BLaER1 treated with 17β-estradiol and CSF1 and Interleukin-3, amounts not matched to agents 10 nM and 100 nM (cell line): ENCODE results near the gene CHRNB1.

ENCODE experiments used
- H3K27ac ChIP-seq, 11 experiments: shearing (Covaris generic); formaldehyde crosslinking; 2 replicates each; pipeline ENCODE4 v1.8.1; 2022
- H3K27me3 ChIP-seq, 11 experiments: shearing (Covaris generic); formaldehyde crosslinking; 2 replicates each; pipeline ENCODE4 v1.8.1; 2022
- H3K36me3 ChIP-seq, 11 experiments: shearing (Covaris generic); formaldehyde crosslinking; 2 replicates each; pipeline ENCODE4 v1.8.1; 2022
- H3K4me1 ChIP-seq, 10 experiments: shearing (Covaris generic); formaldehyde crosslinking; 2 replicates each; pipeline ENCODE4 v1.8.1; 2022
- H3K4me2 ChIP-seq, 11 experiments: shearing (Covaris generic); formaldehyde crosslinking; 2 replicates each; pipeline ENCODE4 v1.8.1; 2022
- H3K4me3 ChIP-seq, 10 experiments: shearing (Covaris generic); formaldehyde crosslinking; 2 replicates each; pipeline ENCODE4 v1.8.1; 2022
- H3K9ac ChIP-seq, 11 experiments: shearing (Covaris generic); formaldehyde crosslinking; 2 replicates each; pipeline ENCODE4 v1.8.1; 2022
- H3K9me3 ChIP-seq, 11 experiments: shearing (Covaris generic); formaldehyde crosslinking; replicated peaks in 1 of 11; 2 replicates each; pipeline ENCODE4 v1.8.1; 2022
- H4K20me1 ChIP-seq, 11 experiments: shearing (Covaris generic); formaldehyde crosslinking; 2 replicates each; pipeline ENCODE4 v1.8.1; 2022
- Cebpa-rat ChIP-seq, 11 experiments: shearing (Covaris generic); IDR thresholded peaks; 2 replicates each; pipeline ENCODE4 v1.8.1; 2022

The CHRNB1 gene, protein sequence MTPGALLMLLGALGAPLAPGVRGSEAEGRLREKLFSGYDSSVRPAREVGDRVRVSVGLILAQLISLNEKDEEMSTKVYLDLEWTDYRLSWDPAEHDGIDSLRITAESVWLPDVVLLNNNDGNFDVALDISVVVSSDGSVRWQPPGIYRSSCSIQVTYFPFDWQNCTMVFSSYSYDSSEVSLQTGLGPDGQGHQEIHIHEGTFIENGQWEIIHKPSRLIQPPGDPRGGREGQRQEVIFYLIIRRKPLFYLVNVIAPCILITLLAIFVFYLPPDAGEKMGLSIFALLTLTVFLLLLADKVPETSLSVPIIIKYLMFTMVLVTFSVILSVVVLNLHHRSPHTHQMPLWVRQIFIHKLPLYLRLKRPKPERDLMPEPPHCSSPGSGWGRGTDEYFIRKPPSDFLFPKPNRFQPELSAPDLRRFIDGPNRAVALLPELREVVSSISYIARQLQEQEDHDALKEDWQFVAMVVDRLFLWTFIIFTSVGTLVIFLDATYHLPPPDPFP

DNA sequence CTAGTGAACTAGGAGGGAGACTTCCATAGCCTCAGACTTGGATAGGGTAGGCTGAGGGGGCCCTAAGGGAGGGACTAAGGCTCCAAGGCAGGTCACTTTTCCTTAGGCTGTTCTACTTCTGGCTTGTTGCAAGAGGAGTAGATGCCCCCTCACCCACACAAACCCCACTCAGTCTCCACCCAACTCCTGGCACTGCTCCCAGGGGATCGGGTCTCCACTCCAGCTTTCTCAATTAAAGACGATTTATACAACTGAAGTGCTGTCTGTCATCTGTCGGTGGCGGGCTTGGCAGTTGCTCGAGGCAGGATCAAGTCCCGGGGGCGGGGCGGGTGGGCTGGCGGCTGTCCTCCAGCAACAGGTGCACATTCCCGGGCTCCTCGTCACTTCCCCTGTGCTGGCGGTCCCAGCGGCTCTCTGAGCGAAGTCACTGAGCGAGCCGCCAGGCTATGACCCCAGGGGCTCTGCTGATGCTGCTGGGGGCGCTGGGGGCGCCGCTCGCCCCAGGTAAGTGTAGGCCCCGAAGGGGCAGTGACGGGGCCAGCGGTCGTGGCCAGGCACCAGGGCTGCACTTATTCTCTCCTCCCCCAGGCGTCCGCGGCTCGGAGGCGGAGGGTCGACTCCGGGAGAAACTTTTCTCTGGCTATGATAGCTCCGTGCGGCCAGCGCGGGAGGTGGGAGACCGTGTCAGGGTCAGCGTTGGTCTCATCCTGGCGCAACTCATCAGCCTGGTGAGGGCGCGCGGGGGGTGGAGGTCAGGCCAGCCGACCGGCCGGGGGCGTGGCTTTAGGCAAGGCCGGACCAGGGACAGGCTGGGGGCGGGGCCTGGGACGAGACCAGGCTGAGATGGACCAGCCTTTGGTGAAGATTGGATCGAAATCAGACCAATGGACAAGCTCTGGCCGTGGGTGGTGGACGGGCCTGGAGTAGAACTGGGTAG lies at the start of gene CHRNB1:
CHRNB1 (plus strand) TSS at position 380 of the 937 bp plus-strand sequence; CDS start at position 447, 67 bp downstream.
- no peaks in the 10 kb centered on the region for H3K36me3 ChIP-seq
- no peaks in the 10 kb centered on the region for H3K9me3 ChIP-seq
- peaks cover 0 to 38% (median 16%) of the 10 kb centered on the region in 11 experiments; a peak in 16 of 22 replicates for H4K20me1 ChIP-seq
- peak within 1 kb of the TSS; percentile 40 to 64 (median 50); a peak in 19 of 20 replicates for H3K4me3 ChIP-seq
- no peak for TF ChIP-seq Cebpa-rat (IDR thresholded peaks at IDR 0.05)
- H3K4me1 ChIP-seq, result peaks cover 20 to 30% (median 25%) of the 10 kb centered on the region in 10 experiments
- H3K27me3 ChIP-seq, result peaks cover 86 to 95% (median 89%) of the 10 kb centered on the region in 11 experiments
- no peak within 1 kb of the TSS for H3K27ac ChIP-seq
- peak within 1 kb of the TSS in 2 of 11 experiments; percentile 44 to 48; a peak in 2 of 22 replicates for H3K9ac ChIP-seq
- peak within 1 kb of the TSS; percentile 81 to 96 (median 87) for H3K4me2 ChIP-seq

DNA sequence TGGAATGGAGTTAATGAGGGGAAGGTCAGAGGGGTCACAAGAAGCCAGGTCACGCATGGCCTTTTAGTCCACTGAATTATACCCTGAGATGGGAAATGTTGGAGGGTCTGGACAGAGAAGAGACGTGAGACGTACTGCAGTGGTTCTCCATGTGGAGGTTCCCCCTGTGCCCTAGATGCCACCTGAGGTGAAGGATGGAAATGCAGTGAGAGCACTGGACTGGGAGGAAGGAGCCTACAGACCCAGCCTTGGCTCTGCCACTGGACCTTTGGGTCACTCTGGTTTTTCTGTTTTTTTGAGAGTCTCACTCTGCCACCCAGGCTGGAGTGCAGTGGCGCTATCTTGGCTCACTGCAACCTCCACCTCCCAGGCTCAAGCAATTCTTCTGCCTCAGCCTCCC lies 48.7 kb upstream of the CHRNB1 start:
- H3K9me3 ChIP-seq, result no peaks in the 10 kb centered on the region

DNA sequence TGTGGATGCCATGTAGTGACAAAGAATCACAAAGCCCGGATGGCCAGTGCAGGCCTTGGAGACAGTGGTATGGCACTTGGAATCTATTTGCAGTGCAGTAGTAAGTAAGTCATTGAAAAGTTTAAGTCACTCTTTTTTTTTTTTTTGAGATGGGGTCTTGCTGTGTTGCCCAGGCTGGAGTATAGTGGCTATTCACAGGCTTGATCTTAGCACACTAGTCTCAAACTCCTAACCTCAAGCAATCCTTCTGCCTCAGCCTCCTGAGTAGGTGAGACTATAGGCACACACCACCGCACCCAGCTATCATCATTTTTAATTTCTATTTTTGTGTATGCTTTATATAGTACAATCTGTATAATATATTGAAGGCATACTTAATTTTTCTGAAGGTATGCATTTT lies 46.2 kb upstream of the CHRNB1 start:
- no peak for TF ChIP-seq Cebpa-rat (IDR thresholded peaks at IDR 0.05)
- Histone ChIP-seq H3K4me1 (peaks cover 17 to 35% (median 25%) of the 10 kb centered on the region in 10 experiments), H3K9me3 (no peaks in the 10 kb centered on the region), H3K27ac (no peak overlapping the region), H3K36me3 (no peaks in the 10 kb centered on the region; a peak in 2 of 22 replicates), H4K20me1 (peaks cover 0 to 7% (median 0%) of the 10 kb centered on the region in 11 experiments; a peak in 2 of 22 replicates), H3K9ac (no peak overlapping the region), H3K27me3 (no peaks in the 10 kb centered on the region), H3K4me3 (no peak overlapping the region), H3K4me2 (no peak overlapping the region)

More for the DNA sequence above, 48.7 kb upstream of the CHRNB1 start:
- H3K4me2 ChIP-seq, result 0 out of 22 replicates have a peak overlapping the region, but pooled peaks of 1 of the 11 experiments have one; percentile 96
- H4K20me1 ChIP-seq, result peaks cover 0 to 16% (median 0%) of the 10 kb centered on the region in 11 experiments; a peak in 5 of 22 replicates
- no peak for TF ChIP-seq Cebpa-rat (IDR thresholded peaks at IDR 0.05)
- no peaks in the 10 kb centered on the region for H3K27me3 ChIP-seq
- H3K27ac ChIP-seq, result no peak overlapping the region
- H3K36me3 ChIP-seq, result peaks cover under 1 to 17% (median 15%) of the 10 kb centered on the region in 11 experiments; a peak in 18 of 22 replicates
- H3K4me1 ChIP-seq, result peaks cover 25 to 41% (median 31%) of the 10 kb centered on the region in 10 experiments
- no peak overlapping the region for H3K4me3 ChIP-seq
- H3K9ac ChIP-seq, result no peak overlapping the region

DNA sequence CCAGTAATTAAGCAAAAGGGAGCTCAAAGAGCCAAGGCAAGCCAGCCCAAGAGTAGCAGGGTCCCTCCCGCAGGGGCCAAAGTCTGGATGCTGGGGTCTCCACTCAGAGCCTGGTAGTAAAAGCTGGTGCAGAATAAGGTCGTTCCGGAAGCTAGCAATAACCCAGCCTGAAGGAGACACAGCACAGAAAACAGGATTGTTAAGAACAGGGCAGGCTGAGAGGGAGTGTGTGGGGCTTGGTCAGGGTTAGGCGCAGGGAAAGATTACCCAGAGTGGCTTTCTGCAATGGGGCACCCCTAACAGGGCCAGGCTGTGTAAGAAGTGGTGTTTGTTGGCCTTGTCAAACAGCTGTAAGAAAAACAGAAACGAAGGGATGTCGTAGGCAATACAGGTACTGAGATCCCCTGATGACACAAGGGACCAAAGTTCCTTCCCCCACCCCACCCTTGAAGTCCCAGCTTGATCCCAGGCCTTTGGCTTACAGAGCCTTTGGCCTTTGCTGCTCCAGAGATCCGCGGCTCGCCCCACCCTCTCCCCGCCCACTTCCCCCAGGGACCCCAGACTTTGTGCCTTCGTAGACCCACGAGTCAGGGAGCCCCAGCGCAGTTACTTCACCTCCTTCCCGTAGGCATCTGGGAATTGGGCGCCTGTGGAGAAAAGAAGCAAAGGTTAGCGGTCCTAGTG lies 41.7 kb upstream of the CHRNB1 start:
- peak overlapping the region; percentile 80 to 96 (median 92) for H3K4me2 ChIP-seq
- peaks cover 21 to 44% (median 31%) of the 10 kb centered on the region in 10 experiments for H3K4me1 ChIP-seq
- peaks cover 0 to 12% (median 0%) of the 10 kb centered on the region in 11 experiments; a peak in 2 of 22 replicates for H4K20me1 ChIP-seq
- H3K27ac ChIP-seq, result peak overlapping the region; percentile 26 to 83 (median 76); a peak in 21 of 22 replicates
- H3K9ac ChIP-seq, result peak overlapping the region; percentile 76 to 87 (median 83)
- no peaks in the 10 kb centered on the region; a peak in 2 of 22 replicates for H3K36me3 ChIP-seq
- peak overlapping the region; percentile 63 to 82 (median 78) for H3K4me3 ChIP-seq
- no peaks in the 10 kb centered on the region for H3K27me3 ChIP-seq
- H3K9me3 ChIP-seq, result no peaks in the 10 kb centered on the region
- no peak for TF ChIP-seq Cebpa-rat (IDR thresholded peaks at IDR 0.05)

DNA sequence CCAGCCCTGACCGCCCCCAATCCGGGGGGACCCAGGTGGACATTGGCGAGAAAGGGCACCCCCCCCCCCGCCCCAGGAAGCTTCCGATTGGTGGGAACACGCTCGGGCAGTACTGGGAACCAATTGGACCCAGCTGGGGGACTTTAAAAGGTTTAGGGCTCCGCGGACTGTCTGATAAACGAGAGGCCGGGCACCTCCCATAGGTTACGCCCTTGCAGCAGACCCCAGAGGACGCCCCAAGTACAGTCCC lies 41.2 kb upstream of the CHRNB1 start:
- Histone ChIP-seq H3K4me3 (peak overlapping the region; percentile 63 to 82 (median 78)), H3K4me1 (peaks cover 21 to 44% (median 31%) of the 10 kb centered on the region in 10 experiments), H3K27ac (peak overlapping the region; percentile 26 to 83 (median 76); a peak in 21 of 22 replicates), H3K9ac (peak overlapping the region; percentile 76 to 87 (median 83)), H3K4me2 (peak overlapping the region; percentile 80 to 96 (median 92)), H3K27me3 (no peaks in the 10 kb centered on the region), H3K36me3 (peaks cover 0 to 4% (median 3%) of the 10 kb centered on the region in 11 experiments; a peak in 10 of 22 replicates), H4K20me1 (peaks cover 0 to 12% (median 0%) of the 10 kb centered on the region in 11 experiments; a peak in 2 of 22 replicates), H3K9me3 (no peaks in the 10 kb centered on the region)
- no peak for TF ChIP-seq Cebpa-rat (IDR thresholded peaks at IDR 0.05)

DNA sequence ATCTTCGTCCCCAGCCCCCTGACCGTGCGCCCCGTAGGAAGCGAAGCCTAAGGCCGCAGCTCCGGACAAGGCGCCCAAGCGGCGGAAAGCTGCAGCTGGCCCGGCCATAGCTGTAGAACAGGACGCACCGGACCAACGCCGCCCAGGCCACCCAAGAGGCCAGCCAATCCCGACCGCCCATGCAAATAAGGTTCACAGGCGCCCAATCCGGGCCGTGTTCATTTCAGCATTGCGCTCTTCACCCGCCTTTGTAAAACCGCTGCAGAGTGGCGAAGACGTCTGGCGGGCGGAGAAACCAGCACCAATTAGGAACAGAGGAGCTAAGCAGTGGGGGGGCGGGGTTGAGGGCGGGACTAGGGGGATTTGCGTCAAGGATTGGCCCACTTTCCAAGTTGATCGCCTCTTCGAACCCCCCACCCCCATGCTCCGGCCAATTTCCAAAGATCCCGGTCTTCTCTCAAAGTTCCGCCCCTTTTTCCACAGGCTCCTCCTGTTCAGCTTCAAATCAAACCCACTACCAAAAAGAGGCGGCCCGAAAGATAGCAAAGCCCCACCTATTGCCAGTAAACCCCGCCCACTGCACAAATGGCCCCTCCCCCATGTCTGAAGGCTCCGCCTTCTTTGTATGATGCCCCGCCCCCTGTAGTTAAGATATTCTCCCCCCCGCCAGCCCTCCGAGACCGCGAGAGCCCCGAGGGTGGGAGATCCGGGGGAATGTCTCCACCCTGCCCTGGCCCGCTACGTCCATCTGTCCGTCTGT lies 40.7 kb upstream of the CHRNB1 start, which contains the start of gene TMEM256:
TMEM256 (minus strand) TSS at position 121 of the 760 bp plus-strand sequence; CDS start at position 108, 13 bp downstream.
- H3K4me1 ChIP-seq, result peaks cover 21 to 44% (median 31%) of the 10 kb centered on the region in 10 experiments
- H3K4me3 ChIP-seq, result peak within 1 kb of the TSS; percentile 63 to 82 (median 78)
- no peak for TF ChIP-seq Cebpa-rat (IDR thresholded peaks at IDR 0.05)
- H3K9me3 ChIP-seq, result no peaks in the 10 kb centered on the region
- H4K20me1 ChIP-seq, result peaks cover 0 to 12% (median 0%) of the 10 kb centered on the region in 11 experiments; a peak in 2 of 22 replicates
- peaks cover 0 to 10% (median 8%) of the 10 kb centered on the region in 11 experiments; a peak in 11 of 22 replicates for H3K36me3 ChIP-seq
- peak within 1 kb of the TSS; percentile 76 to 87 (median 83) for H3K9ac ChIP-seq
- H3K4me2 ChIP-seq, result peak within 1 kb of the TSS; percentile 92 to 97 (median 95)
- H3K27ac ChIP-seq, result peak within 1 kb of the TSS; percentile 63 to 83 (median 77); a peak in 21 of 22 replicates
- H3K27me3 ChIP-seq, result no peaks in the 10 kb centered on the region

DNA sequence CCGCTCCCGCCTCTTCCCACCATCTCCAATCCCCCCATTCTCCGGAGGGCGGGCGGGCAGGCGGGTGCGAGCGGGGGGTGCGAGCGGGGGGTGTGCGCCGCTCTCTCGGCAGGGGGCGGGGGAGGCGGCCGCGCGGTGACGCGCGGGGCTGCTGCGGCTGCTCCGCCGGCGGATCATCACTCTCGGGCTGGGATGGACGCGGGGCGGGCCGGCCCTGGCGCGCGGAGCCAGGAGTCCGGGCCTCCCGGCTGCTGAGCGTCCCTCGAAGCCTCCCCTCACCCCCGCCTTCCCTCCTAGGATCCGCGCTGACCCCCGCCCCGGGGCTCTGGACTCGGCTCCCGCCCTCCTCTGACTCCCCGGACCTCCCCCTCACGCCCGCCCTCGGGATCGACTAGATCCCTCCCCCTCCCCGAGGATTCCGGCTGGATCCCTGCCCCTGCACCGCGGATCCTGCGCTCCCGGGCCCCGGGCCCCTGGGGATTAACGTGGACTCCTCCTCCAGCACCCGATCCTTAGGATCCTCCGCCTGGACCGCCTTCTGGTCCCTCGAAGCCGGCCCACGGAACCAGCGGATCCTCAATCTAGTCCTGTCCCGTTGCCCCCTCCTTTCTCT lies 40.0 kb upstream of the CHRNB1 start:
- peaks cover 0 to 12% (median 0%) of the 10 kb centered on the region in 11 experiments; a peak in 2 of 22 replicates for H4K20me1 ChIP-seq
- no peaks in the 10 kb centered on the region for H3K27me3 ChIP-seq
- H3K4me2 ChIP-seq, result peak overlapping the region; percentile 92 to 97 (median 95)
- peak overlapping the region; percentile 63 to 83 (median 73); a peak in 20 of 22 replicates for H3K27ac ChIP-seq
- H3K36me3 ChIP-seq, result peaks cover 0 to 16% (median 14%) of the 10 kb centered on the region in 11 experiments; a peak in 13 of 22 replicates
- no peak for TF ChIP-seq Cebpa-rat (IDR thresholded peaks at IDR 0.05)
- peak overlapping the region; percentile 63 to 82 (median 78) for H3K4me3 ChIP-seq
- no peaks in the 10 kb centered on the region for H3K9me3 ChIP-seq
- peaks cover 21 to 44% (median 31%) of the 10 kb centered on the region in 10 experiments for H3K4me1 ChIP-seq
- H3K9ac ChIP-seq, result peak overlapping the region; percentile 73 to 87 (median 83)
